Keratinocyte (primary cell): ENCODE results near the gene ABHD15.

Experiments used
- CTCF ChIP-seq, 3 experiments: IDR thresholded peaks in 1 of 3; conservative IDR thresholded peaks in 1 of 3; optimal IDR thresholded peaks in 1 of 3; 2 replicates in 2 of 3; 3 replicates in 1 of 3; pipeline versions ENCODE3 to v1.5.1; 2011; ENCODE audit warnings: low read length in 3 of 3, mild to moderate bottlenecking in 3 of 3, moderate library complexity in 2 of 3, control low read depth in 1 of 3, inconsistent platforms in 1 of 3; ENCODE audit not compliant: insufficient read depth in 2 of 3; ENCODE audit errors: extremely low read depth in 1 of 3
- EZH2 ChIP-seq: IDR thresholded peaks from one replicate; pipeline ENCODE4 v1.6.1; 2012; ENCODE audit warnings: inconsistent platforms, mild to moderate bottlenecking, low read length, moderate library complexity

GRCh38 chr17:29586676-29587469 lies 20.0 kb upstream of the ABHD15 start:
- TF ChIP-seq CTCF (optimal IDR thresholded peaks at IDR 0.05 in 1 of 3, IDR thresholded peaks at IDR 0.05 in 1 of 3, conservative IDR thresholded peaks at IDR 0.05 in 1 of 3; ENCODE audit: extremely low read depth in 1 of 3, insufficient read depth in 2 of 3, low read length in 3 of 3) (no peak), EZH2 (no peak)
